HFFc6 (cell line): ENCODE measurements around the gene WNK2. TPM values are rescaled to one million over a fixed set of nuclear protein-coding genes. Genes with fewer than 3 reads are reported as not detected.
A peak's percentile ranks its signal among the peaks of the same experiment; 100 is the strongest.

ENCODE experiments used
- DNase-seq: peaks from one replicate; pipeline ENCODE4 v3.0.0-alpha.2; 2018
- H3K27ac Mint-ChIP-seq: 2 replicates; pipeline ENCODE4 v1.8.0; 2020; ENCODE audit warnings: mild to moderate bottlenecking, mixed read lengths
- H3K27me3 Mint-ChIP-seq: 2 replicates; pipeline ENCODE4 v1.8.0; 2021; ENCODE audit warnings: mild to moderate bottlenecking, moderate library complexity, mixed read lengths; ENCODE audit not compliant: insufficient read depth
- H3K36me3 Mint-ChIP-seq: 2 replicates; pipeline ENCODE4 v1.8.0; 2021; ENCODE audit warnings: low read depth, mixed read lengths
- H3K4me1 Mint-ChIP-seq: 2 replicates; pipeline ENCODE4 v1.8.0; 2020; ENCODE audit warnings: low read depth, mixed read lengths
- H3K4me3 Mint-ChIP-seq: 2 replicates; pipeline ENCODE4 v1.8.0; 2020; ENCODE audit warnings: mild to moderate bottlenecking, moderate library complexity, mixed read lengths
- H3K9me3 Mint-ChIP-seq: 2 replicates; pipeline ENCODE4 v1.8.0; 2020; ENCODE audit warnings: mild to moderate bottlenecking, mixed read lengths
- CTCF ChIP-seq: fragments of 200-600 bp; sonication (generic); IDR thresholded peaks from 2 replicates; pipeline ENCODE4 v1.5.0; 2021; ENCODE audit warnings: antibody characterized with exemption, mild to moderate bottlenecking
- total RNA-seq, 6 experiments: library from RNA; stranded (reverse); fragmentation: NEBNext Ultra II Directional; extraction: Animal tissue kit (Norgen Biotek cat#: 25700); gene quantifications; 2 replicates in 1 of 6; 3 replicates in 5 of 6; pipeline ENCODE4 v1.2.3, GENCODE V29; 2021

Gene WNK2
- total RNA-seq, 6 experiments from 2014 or later = not detected

- no peak overlapping the region for H3K4me3 Mint-ChIP-seq
- no peak overlapping the region for H3K27ac Mint-ChIP-seq
- H3K9me3 Mint-ChIP-seq = no peaks in the 10 kb centered on the region; the same call in 1 of the 2 replicates
- H3K36me3 Mint-ChIP-seq = 0 out of 2 replicates have a peak, but pooled peaks cover 4% of the 10 kb centered on the region
- no peak for DNase-seq
- no peak for TF ChIP-seq CTCF
- peaks cover 11% of the 10 kb centered on the region for H3K27me3 Mint-ChIP-seq
- no peaks in the 10 kb centered on the region for H3K4me1 Mint-ChIP-seq
Measured at GRCh38 chr9:93148721-93149120, 35.2 kb upstream of the WNK2 start.

- Mint-ChIP-seq H3K9me3 (no peaks in the 10 kb centered on the region; the same call in 1 of the 2 replicates), H3K27me3 (peaks cover 9% of the 10 kb centered on the region), H3K4me1 (no peaks in the 10 kb centered on the region), H3K27ac (no peak overlapping the region), H3K4me3 (no peak overlapping the region), H3K36me3 (0 out of 2 replicates have a peak, but pooled peaks cover 4% of the 10 kb centered on the region)
- TF ChIP-seq CTCF = no peak
- no peak for DNase-seq
Measured at GRCh38 chr9:93149361-93149760, 34.6 kb upstream of the WNK2 start.

- no peak for TF ChIP-seq CTCF
- Mint-ChIP-seq H3K4me3 (no peak overlapping the region), H3K9me3 (no peaks in the 10 kb centered on the region; the same call in 1 of the 2 replicates), H3K4me1 (no peaks in the 10 kb centered on the region), H3K36me3 (0 out of 2 replicates have a peak, but pooled peaks cover 4% of the 10 kb centered on the region), H3K27ac (no peak overlapping the region), H3K27me3 (peaks cover 9% of the 10 kb centered on the region)
- no peak for DNase-seq
Measured at GRCh38 chr9:93151097-93151784, 32.7 kb upstream of the WNK2 start.

GRCh38 chr9:93154293-93154903 is 29.5 kb upstream of the WNK2 start:
- no peak overlapping the region for H3K4me3 Mint-ChIP-seq
- H3K36me3 Mint-ChIP-seq = no peaks in the 10 kb centered on the region
- TF ChIP-seq CTCF = peak; percentile 77
- H3K4me1 Mint-ChIP-seq = peaks cover 2% of the 10 kb centered on the region
- H3K27me3 Mint-ChIP-seq = peaks cover 9% of the 10 kb centered on the region; the same call in 1 of the 2 replicates
- no peak overlapping the region for H3K27ac Mint-ChIP-seq
- no peak for DNase-seq
- no peaks in the 10 kb centered on the region for H3K9me3 Mint-ChIP-seq

GRCh38 chr9:93155716-93156474 is 28.0 kb upstream of the WNK2 start:
- no peak for TF ChIP-seq CTCF
- H3K9me3 Mint-ChIP-seq = no peaks in the 10 kb centered on the region
- H3K27me3 Mint-ChIP-seq = peaks cover 10% of the 10 kb centered on the region; the same call in 1 of the 2 replicates
- H3K4me1 Mint-ChIP-seq = peaks cover 9% of the 10 kb centered on the region
- H3K4me3 Mint-ChIP-seq = no peak overlapping the region
- H3K36me3 Mint-ChIP-seq = no peaks in the 10 kb centered on the region
- no peak for DNase-seq
- H3K27ac Mint-ChIP-seq = no peak overlapping the region
